TTC549 (cell line): ENCODE measurements around the gene CADPS2.
"Not testable (repeated sequence)": the region's sequence is repeated elsewhere in the genome, so short reads cannot be mapped to it uniquely, and the experiment has no call there.

Experiments used
- FAIRE-seq: peaks from 2 replicates; lab custom pipeline; 2012; peaks lifted over from hg19 to GRCh38; lab: Jason Lieb, UNC

CADPS2 gene

GRCh38 chr7:122849957-122850328 lies 36.3 kb downstream of the CADPS2 start:
- no peak for FAIRE-seq

- FAIRE-seq = no peak
These were observed 36.8 kb downstream of the CADPS2 start for GRCh38 chr7:122849322-122849956.

GRCh38 chr7:122847871-122848473 lies 38.3 kb downstream of the CADPS2 start:
- no peak for FAIRE-seq

- FAIRE-seq = no peak
These were observed 39.7 kb downstream of the CADPS2 start for GRCh38 chr7:122846591-122846990.

GRCh38 chr7:122845286-122845685 lies 41.0 kb downstream of the CADPS2 start:
- no peak for FAIRE-seq

- FAIRE-seq = no peak
These were observed 41.9 kb downstream of the CADPS2 start for GRCh38 chr7:122844191-122844988.

- no peak for FAIRE-seq
These were observed 43.3 kb downstream of the CADPS2 start for GRCh38 chr7:122842971-122843370.

- not testable (repeated sequence) for FAIRE-seq
These were observed 50.0 kb downstream of the CADPS2 start for GRCh38 chr7:122836286-122836685.

- FAIRE-seq = not testable (repeated sequence)
These were observed 51.7 kb downstream of the CADPS2 start for GRCh38 chr7:122834571-122834942.

GRCh38 chr7:122833888-122834570 lies 52.2 kb downstream of the CADPS2 start:
- no peak for FAIRE-seq

GRCh38 chr7:122831436-122831835 lies 54.8 kb downstream of the CADPS2 start:
- no peak for FAIRE-seq

GRCh38 chr7:122829962-122830361 lies 56.3 kb downstream of the CADPS2 start:
- FAIRE-seq = no peak

- no peak for FAIRE-seq
These were observed 58.5 kb downstream of the CADPS2 start for GRCh38 chr7:122827763-122828162.

GRCh38 chr7:122813845-122814244 lies 72.4 kb downstream of the CADPS2 start:
- FAIRE-seq = no peak

GRCh38 chr7:122803851-122804250 lies 82.4 kb downstream of the CADPS2 start:
- FAIRE-seq = no peak

GRCh38 chr7:122803323-122803722 lies 82.9 kb downstream of the CADPS2 start:
- FAIRE-seq = no peak

- no peak for FAIRE-seq
These were observed 83.9 kb downstream of the CADPS2 start for GRCh38 chr7:122802301-122802751.

GRCh38 chr7:122791959-122792545 lies 94.2 kb downstream of the CADPS2 start:
- FAIRE-seq = no peak

- no peak for FAIRE-seq
These were observed 95.7 kb downstream of the CADPS2 start for GRCh38 chr7:122790591-122790990.

GRCh38 chr7:122790132-122790531 lies 96.1 kb downstream of the CADPS2 start:
- no peak for FAIRE-seq

GRCh38 chr7:122789156-122789555 lies 97.1 kb downstream of the CADPS2 start:
- FAIRE-seq = no peak

GRCh38 chr7:122770686-122771335 lies 115.4 kb downstream of the CADPS2 start:
- FAIRE-seq = no peak
